Measurements from ENCODE around the gene MYRIP. TPM values are rescaled to one million over a fixed set of nuclear protein-coding genes. Genes with fewer than 3 reads are reported as not detected.
A peak's percentile ranks its signal among the peaks of the same experiment; 100 is the strongest.

The MYRIP gene
- polyA plus RNA-seq, 1 of the 3 experiments (the other 2 are of a cell fraction) = 1.2 TPM

DNA sequence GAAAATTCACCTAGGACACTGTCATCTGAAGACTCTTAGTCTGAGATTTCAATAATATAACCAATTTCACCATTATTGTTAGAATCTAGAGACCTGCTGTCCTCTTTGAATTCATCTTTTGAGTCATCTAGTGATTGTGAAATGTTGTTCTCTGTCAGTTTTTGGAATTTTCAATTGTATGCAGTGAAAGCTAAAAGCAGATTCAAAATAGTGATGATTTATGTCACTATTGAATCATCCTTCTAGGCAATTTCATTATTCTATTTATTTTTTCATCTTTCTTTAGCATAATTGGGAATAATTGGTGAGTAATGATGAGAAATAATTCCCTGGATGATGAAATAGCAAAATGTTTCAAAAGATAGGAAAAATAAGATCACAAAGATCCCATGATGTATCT, 398.4 kb downstream of the MYRIP start:
- H3K4me1 ChIP-seq (ENCODE audit: control insufficient read depth in 1 of 2, insufficient read depth in 2 of 2, low read depth in 1 of 2, low read length in 1 of 2) = no peaks in the 10 kb centered on the region

DNA sequence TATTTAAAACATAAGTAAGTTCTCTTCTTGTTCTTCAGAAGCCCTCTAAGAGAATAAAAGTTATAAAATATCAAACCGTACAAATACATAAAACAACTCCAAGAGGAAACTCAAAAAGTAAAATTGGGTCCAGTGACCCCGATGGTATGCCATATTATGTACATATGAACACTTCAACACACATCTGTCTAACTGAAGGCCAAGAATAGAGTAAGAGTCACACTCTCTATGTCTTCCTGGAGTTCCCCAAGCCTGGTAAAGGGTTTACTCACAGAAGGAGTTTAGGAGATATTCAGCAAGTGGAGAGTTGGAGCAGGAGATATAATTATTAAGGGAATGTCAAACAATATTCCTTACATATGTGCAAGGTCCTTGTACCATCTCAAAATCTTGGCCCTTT, 398.8 kb downstream of the MYRIP start:
- ChIA-PET CTCF (interaction anchor here (2.0 to 2.9 kb wide), 2 partner anchors 16 to 109 kb away, joined by 8 to 9 read pairs; no protein-coding TSS in a partner anchor), POLR2A (no interaction called here)
- WGBS (ENCODE audit: low lambda C conversion rate) = 52% methylated on average over 2 of the region's 2 CpGs
- Histone ChIP-seq H3K4me1 (ENCODE audit: control insufficient read depth in 1 of 2, insufficient read depth in 2 of 2, low read depth in 1 of 2, low read length in 1 of 2) (no peaks in the 10 kb centered on the region), H3K4me2 (no peak overlapping the region), H4K20me1 (ENCODE audit: insufficient read depth) (no peaks in the 10 kb centered on the region), H3K27me3 (ENCODE audit: insufficient read depth) (no peaks in the 10 kb centered on the region), H3K4me3 (ENCODE audit: low read depth in 2 of 2, low read length in 1 of 2) (no peak overlapping the region), H3K9ac (no peak overlapping the region), H3K9me3 (no peaks in the 10 kb centered on the region), H3K36me3 (replicated peaks in 1 of 2; ENCODE audit: control insufficient read depth in 1 of 2, insufficient read depth in 2 of 2, low read length in 1 of 2) (no peaks in the 10 kb centered on the region), H2AFZ (ENCODE audit: low read depth) (no peak overlapping the region), H3K9me2 (no peaks in the 10 kb centered on the region), H3K79me2 (ENCODE audit: insufficient read depth) (no peaks in the 10 kb centered on the region), H3K27ac (ENCODE audit: low read depth in 2 of 2, low read length in 1 of 2) (0 out of 4 replicates have a peak overlapping the region, but pooled peaks of 1 of the 2 experiments have one; percentile 12), H3F3A (replicated peaks; ENCODE audit: insufficient read depth) (no peaks in the 10 kb centered on the region)
- no peak for TF ChIP-seq POLR2AphosphoS5 (IDR thresholded peaks at IDR 0.05; ENCODE audit: low read depth, low read length)
- TF ChIP-seq, protein P1, sequence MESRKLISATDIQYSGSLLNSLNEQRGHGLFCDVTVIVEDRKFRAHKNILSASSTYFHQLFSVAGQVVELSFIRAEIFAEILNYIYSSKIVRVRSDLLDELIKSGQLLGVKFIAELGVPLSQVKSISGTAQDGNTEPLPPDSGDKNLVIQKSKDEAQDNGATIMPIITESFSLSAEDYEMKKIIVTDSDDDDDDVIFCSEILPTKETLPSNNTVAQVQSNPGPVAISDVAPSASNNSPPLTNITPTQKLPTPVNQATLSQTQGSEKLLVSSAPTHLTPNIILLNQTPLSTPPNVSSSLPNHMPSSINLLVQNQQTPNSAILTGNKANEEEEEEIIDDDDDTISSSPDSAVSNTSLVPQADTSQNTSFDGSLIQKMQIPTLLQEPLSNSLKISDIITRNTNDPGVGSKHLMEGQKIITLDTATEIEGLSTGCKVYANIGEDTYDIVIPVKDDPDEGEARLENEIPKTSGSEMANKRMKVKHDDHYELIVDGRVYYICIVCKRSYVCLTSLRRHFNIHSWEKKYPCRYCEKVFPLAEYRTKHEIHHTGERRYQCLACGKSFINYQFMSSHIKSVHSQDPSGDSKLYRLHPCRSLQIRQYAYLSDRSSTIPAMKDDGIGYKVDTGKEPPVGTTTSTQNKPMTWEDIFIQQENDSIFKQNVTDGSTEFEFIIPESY (IDR thresholded peaks at IDR 0.05; ENCODE audit: borderline replicate concordance, low read depth) = no peak
- no peak for TF ChIP-seq RXRA (IDR thresholded peaks at IDR 0.05; ENCODE audit: borderline replicate concordance, low read depth)
- no peak for DNase-seq

More for the DNA sequence above, 398.4 kb downstream of the MYRIP start:
- Histone ChIP-seq H3K4me2 (no peak overlapping the region), H3K9me2 (no peaks in the 10 kb centered on the region), H2AFZ (ENCODE audit: low read depth) (no peak overlapping the region), H3K4me3 (ENCODE audit: low read depth in 2 of 2, low read length in 1 of 2) (no peak overlapping the region), H3K27me3 (ENCODE audit: insufficient read depth) (no peaks in the 10 kb centered on the region), H3K9me3 (no peaks in the 10 kb centered on the region), H3K27ac (ENCODE audit: low read depth in 2 of 2, low read length in 1 of 2) (0 out of 4 replicates have a peak overlapping the region, but pooled peaks of 1 of the 2 experiments have one; percentile 12), H3K79me2 (ENCODE audit: insufficient read depth) (no peaks in the 10 kb centered on the region), H3K36me3 (replicated peaks in 1 of 2; ENCODE audit: control insufficient read depth in 1 of 2, insufficient read depth in 2 of 2, low read length in 1 of 2) (no peaks in the 10 kb centered on the region), H3K9ac (no peak overlapping the region), H3F3A (replicated peaks; ENCODE audit: insufficient read depth) (no peaks in the 10 kb centered on the region), H4K20me1 (ENCODE audit: insufficient read depth) (no peaks in the 10 kb centered on the region)
- TF ChIP-seq, protein P2, sequence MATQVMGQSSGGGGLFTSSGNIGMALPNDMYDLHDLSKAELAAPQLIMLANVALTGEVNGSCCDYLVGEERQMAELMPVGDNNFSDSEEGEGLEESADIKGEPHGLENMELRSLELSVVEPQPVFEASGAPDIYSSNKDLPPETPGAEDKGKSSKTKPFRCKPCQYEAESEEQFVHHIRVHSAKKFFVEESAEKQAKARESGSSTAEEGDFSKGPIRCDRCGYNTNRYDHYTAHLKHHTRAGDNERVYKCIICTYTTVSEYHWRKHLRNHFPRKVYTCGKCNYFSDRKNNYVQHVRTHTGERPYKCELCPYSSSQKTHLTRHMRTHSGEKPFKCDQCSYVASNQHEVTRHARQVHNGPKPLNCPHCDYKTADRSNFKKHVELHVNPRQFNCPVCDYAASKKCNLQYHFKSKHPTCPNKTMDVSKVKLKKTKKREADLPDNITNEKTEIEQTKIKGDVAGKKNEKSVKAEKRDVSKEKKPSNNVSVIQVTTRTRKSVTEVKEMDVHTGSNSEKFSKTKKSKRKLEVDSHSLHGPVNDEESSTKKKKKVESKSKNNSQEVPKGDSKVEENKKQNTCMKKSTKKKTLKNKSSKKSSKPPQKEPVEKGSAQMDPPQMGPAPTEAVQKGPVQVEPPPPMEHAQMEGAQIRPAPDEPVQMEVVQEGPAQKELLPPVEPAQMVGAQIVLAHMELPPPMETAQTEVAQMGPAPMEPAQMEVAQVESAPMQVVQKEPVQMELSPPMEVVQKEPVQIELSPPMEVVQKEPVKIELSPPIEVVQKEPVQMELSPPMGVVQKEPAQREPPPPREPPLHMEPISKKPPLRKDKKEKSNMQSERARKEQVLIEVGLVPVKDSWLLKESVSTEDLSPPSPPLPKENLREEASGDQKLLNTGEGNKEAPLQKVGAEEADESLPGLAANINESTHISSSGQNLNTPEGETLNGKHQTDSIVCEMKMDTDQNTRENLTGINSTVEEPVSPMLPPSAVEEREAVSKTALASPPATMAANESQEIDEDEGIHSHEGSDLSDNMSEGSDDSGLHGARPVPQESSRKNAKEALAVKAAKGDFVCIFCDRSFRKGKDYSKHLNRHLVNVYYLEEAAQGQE (IDR thresholded peaks at IDR 0.05; ENCODE audit: low read depth, low read length) = no peak
- TF ChIP-seq RCOR1 (IDR thresholded peaks at IDR 0.05; ENCODE audit: low read length) (no peak), POLR2AphosphoS5 (IDR thresholded peaks at IDR 0.05; ENCODE audit: low read depth, low read length) (no peak), TCF12 (IDR thresholded peaks at IDR 0.05) (no peak), RAD21 (IDR thresholded peaks at IDR 0.05; ENCODE audit: low read length) (no peak), FOSL2 (IDR thresholded peaks at IDR 0.05; ENCODE audit: borderline replicate concordance, low read depth) (no peak), MXI1 (IDR thresholded peaks at IDR 0.05; ENCODE audit: low read depth, low read length) (no peak), TEAD4 (IDR thresholded peaks at IDR 0.05; ENCODE audit: borderline replicate concordance, insufficient read depth) (no peak), RXRA (IDR thresholded peaks at IDR 0.05; ENCODE audit: borderline replicate concordance, low read depth) (no peak), GATA2 (CRISPR knock-in tag; IDR thresholded peaks at IDR 0.05) (no peak), SMC3 (IDR thresholded peaks at IDR 0.05; ENCODE audit: low read depth, low read length) (no peak), FOXJ3 (CRISPR knock-in tag; IDR thresholded peaks at IDR 0.05) (no peak), FOXM1 (IDR thresholded peaks at IDR 0.05; ENCODE audit: low read depth) (no peak), YY1 (IDR thresholded peaks at IDR 0.05; ENCODE audit: low read depth) (no peak)
- TF ChIP-seq, protein P3, sequence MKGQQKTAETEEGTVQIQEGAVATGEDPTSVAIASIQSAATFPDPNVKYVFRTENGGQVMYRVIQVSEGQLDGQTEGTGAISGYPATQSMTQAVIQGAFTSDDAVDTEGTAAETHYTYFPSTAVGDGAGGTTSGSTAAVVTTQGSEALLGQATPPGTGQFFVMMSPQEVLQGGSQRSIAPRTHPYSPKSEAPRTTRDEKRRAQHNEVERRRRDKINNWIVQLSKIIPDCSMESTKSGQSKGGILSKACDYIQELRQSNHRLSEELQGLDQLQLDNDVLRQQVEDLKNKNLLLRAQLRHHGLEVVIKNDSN (IDR thresholded peaks at IDR 0.05; ENCODE audit: borderline replicate concordance, low read depth) = no peak
- DNase-seq = no peak
- ChIA-PET POLR2A (no interaction called here), CTCF (interaction anchor here (2.9 kb wide), 1 partner anchor 16 kb away, joined by 9 read pairs; no protein-coding TSS in a partner anchor)

All from SK-N-SH (cell line).